ENCODE measurements around the gene KCNIP1.

GRCh38 chr5:170704417-170705192, 200.8 kb downstream of the KCNIP1 start:
- TF ChIP-seq CTCF (IDR thresholded peaks at IDR 0.05; ENCODE audit: poor library complexity, severe bottlenecking) = no peak
- TF ChIP-seq EP300 (conservative IDR thresholded peaks at IDR 0.05; ENCODE audit: poor library complexity, severe bottlenecking) = no peak
- no peak for TF ChIP-seq EZH2 (IDR thresholded peaks at IDR 0.05; ENCODE audit: borderline replicate concordance, insufficient read depth, low read length, poor library complexity, severe bottlenecking)
- TF ChIP-seq MXI1 (conservative IDR thresholded peaks at IDR 0.05; ENCODE audit: poor library complexity, severe bottlenecking) = no peak
- TF ChIP-seq RAD21 (conservative IDR thresholded peaks at IDR 0.05) = no peak
- TF ChIP-seq POLR2AphosphoS5 (IDR thresholded peaks at IDR 0.05) = no peak
- no peak for TF ChIP-seq REST (IDR thresholded peaks at IDR 0.05; ENCODE audit: borderline replicate concordance)
- no peak for TF ChIP-seq SMC3 (conservative IDR thresholded peaks at IDR 0.05; ENCODE audit: poor library complexity)
- no peak for TF ChIP-seq TAF1 (IDR thresholded peaks at IDR 0.05; ENCODE audit: low read depth)
